Lung (tissue), 12 donors: Measurements from ENCODE around the gene HCFC2. TPM values are rescaled to one million over a fixed set of nuclear protein-coding genes. Genes with fewer than 3 reads are reported as not detected.

Experiments
- ATAC-seq: fragments of 200-7000 bp; cut with Tn5 transposase; one replicate; pipeline ENCODE4 v1.9.1; 2020; ENCODE audit warnings: moderate number of reproducible peaks; ENCODE audit not compliant: insufficient read depth, low FRiP score
- DNase-seq, 3 donors: peaks; one replicate each; pipeline ENCODE4 v3.0.0-alpha.2; 2013 to 2017
- H3K27ac ChIP-seq, 2 donors: one replicate each; pipeline ENCODE4 v1.5.1; 2013; ENCODE audit warnings: mild to moderate bottlenecking in 2 of 2, moderate library complexity in 2 of 2, control low read depth in 1 of 2, inconsistent platforms in 1 of 2, low read depth in 1 of 2, low read length in 1 of 2
- H3K27me3 ChIP-seq, 3 donors: one replicate each; pipeline ENCODE4 v1.5.1; 2013; ENCODE audit warnings: low read length in 2 of 3; ENCODE audit not compliant: control insufficient read depth in 3 of 3, insufficient read depth in 3 of 3
- H3K36me3 ChIP-seq, 4 donors: one replicate each; pipeline ENCODE4 v1.5.1; 2013; ENCODE audit warnings: low read length in 4 of 4, mild to moderate bottlenecking in 1 of 4, moderate library complexity in 1 of 4; ENCODE audit not compliant: control insufficient read depth in 4 of 4, insufficient read depth in 4 of 4
- H3K4me1 ChIP-seq, 5 donors: one replicate each; pipeline ENCODE4 v1.5.1; 2013; ENCODE audit warnings: low read length in 5 of 5, mild to moderate bottlenecking in 2 of 5, moderate library complexity in 1 of 5; ENCODE audit not compliant: control insufficient read depth in 5 of 5, insufficient read depth in 5 of 5
- H3K4me3 ChIP-seq: one replicate; pipeline ENCODE4 v1.5.1; 2013; ENCODE audit warnings: mild to moderate bottlenecking, control low read depth, moderate library complexity
- H3K9ac ChIP-seq, 2 donors: one replicate each; pipeline ENCODE4 v1.5.1; 2013; ENCODE audit warnings: low read length in 2 of 2, control low read depth in 1 of 2; ENCODE audit not compliant: insufficient read depth in 1 of 2
- H3K9me3 ChIP-seq, 4 donors: one replicate each; pipeline ENCODE4 v1.5.1; 2013; ENCODE audit warnings: low read length in 3 of 4, mild to moderate bottlenecking in 1 of 4, moderate library complexity in 1 of 4; ENCODE audit not compliant: control insufficient read depth in 4 of 4, insufficient read depth in 3 of 4
- WGBS, 2 donors: extraction: QIAGEN DNeasy Blood & Tissue Kit; methylation state at CpG; one replicate each; pipeline ENCODE4 v1.1.7; 2013; 5-methylcytosine and 5-hydroxymethylcytosine counted together
- polyA plus RNA-seq, 2 donors: library from polyadenylated mRNA; stranded (reverse); fragments of 200-250 nt; gene quantifications; one replicate each; pipeline ENCODE4 v1.2.1, GENCODE V29; 2013
- total RNA-seq, 2 donors: library from RNA; depleted of rRNA in 1 of 2; stranded (reverse); fragments of >200 nt in 1 of 2; gene quantifications; one replicate each; pipeline ENCODE4 v1.2.1, GENCODE V29; 2014 to 2021
- TF ChIP-seq, protein P1 (sequence below): IDR thresholded peaks from 2 replicates; pipeline ENCODE4 v1.5.1; 2012; ENCODE audit warnings: mild to moderate bottlenecking; ENCODE audit errors: control extremely low read depth, extremely low read depth
- donor health status: control.
- donor health status: control.
- donor health status: Bipolar disorder and iron deficiency.
- donor health status: healthy.
- donor health status: DM: yes; HTN: yes; CAD: no.

Gene HCFC2
- total and polyA plus RNA-seq, 4 donors, result 5.8 to 30.5 (median 10.8) TPM

DNA sequence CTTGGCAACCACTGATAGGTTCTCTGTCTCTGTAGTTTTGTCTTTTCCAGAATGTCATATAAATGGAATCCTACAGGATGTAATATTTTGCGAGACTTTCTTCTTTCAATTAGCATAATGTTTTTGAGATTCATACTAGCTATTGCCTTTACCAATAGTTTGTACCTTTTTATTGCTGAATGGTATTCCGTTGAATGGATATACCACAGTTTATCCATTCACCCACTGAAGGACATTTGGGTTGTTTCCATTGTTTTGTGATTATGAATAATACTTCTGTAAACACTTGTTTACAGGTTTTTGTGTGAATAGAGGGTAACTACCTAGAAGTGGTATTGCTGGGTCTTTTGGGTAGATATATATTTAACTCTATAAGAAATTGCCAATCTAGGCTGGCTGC lies 40.6 kb upstream of the HCFC2 start:
- no peak overlapping the region for H3K27ac ChIP-seq
- H3K4me1 ChIP-seq, result peaks cover 2 to 9% (median 5%) of the 10 kb centered on the region in 5 donors
- ATAC-seq (no peak), DNase-seq (no peak)
- H3K27me3 ChIP-seq, result no peaks in the 10 kb centered on the region
- 47 to 69% methylated on average over 2 of the region's 2 CpGs for WGBS, 2 donors
- H3K4me3 ChIP-seq, result no peak overlapping the region
- H3K36me3 ChIP-seq, result no peaks in the 10 kb centered on the region
- H3K9me3 ChIP-seq, result no peaks in the 10 kb centered on the region
- no peak overlapping the region for H3K9ac ChIP-seq
- TF ChIP-seq, protein P1, sequence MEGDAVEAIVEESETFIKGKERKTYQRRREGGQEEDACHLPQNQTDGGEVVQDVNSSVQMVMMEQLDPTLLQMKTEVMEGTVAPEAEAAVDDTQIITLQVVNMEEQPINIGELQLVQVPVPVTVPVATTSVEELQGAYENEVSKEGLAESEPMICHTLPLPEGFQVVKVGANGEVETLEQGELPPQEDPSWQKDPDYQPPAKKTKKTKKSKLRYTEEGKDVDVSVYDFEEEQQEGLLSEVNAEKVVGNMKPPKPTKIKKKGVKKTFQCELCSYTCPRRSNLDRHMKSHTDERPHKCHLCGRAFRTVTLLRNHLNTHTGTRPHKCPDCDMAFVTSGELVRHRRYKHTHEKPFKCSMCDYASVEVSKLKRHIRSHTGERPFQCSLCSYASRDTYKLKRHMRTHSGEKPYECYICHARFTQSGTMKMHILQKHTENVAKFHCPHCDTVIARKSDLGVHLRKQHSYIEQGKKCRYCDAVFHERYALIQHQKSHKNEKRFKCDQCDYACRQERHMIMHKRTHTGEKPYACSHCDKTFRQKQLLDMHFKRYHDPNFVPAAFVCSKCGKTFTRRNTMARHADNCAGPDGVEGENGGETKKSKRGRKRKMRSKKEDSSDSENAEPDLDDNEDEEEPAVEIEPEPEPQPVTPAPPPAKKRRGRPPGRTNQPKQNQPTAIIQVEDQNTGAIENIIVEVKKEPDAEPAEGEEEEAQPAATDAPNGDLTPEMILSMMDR, result no peak

DNA sequence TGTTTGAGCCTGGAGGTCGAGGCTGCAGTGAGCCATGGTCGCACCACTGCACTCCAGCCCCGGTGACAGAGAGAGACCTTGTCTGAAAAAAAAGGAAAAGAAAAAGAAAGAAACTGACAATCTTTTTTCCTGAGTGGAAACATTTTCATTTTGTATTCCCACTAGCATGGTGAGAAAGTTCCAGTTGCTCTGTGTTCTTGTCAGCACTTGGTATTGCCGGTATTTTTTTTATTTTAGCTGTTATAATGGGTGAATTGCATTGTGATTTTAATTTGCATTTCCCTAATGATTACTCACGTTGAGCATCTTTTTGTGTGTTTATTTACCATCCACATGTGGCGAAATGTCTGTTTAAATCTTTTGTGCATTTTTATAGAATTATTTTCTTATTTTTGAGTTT lies 40.0 kb upstream of the HCFC2 start:
- Histone ChIP-seq H3K9ac (no peak overlapping the region), H3K9me3 (no peaks in the 10 kb centered on the region), H3K4me3 (no peak overlapping the region), H3K27me3 (no peaks in the 10 kb centered on the region), H3K4me1 (peaks cover 2 to 9% (median 5%) of the 10 kb centered on the region in 5 donors), H3K27ac (no peak overlapping the region), H3K36me3 (no peaks in the 10 kb centered on the region)
- WGBS, 2 donors, result 93 to 94% methylated on average over 6 of the region's 6 CpGs
- TF ChIP-seq, protein P1, result no peak
- DNase-seq (no peak), ATAC-seq (no peak)

DNA sequence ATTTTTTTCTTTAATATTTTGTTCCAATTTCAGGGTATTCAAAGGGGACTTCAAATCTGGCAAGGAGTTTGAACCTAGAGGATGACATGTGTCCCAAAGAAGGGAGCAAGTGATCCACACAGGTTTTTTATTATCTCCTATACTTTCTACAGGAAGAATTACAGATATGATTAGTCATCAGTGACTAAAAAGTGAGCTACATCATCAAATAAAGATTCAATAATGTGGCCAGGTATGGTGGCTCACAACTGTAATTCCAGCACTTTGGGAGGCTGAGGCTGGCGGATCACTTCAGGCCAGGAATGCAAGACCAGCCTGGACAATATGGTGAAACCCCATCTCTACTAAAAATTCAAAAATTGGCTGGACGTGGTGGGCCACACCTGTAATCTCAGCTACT lies 38.6 kb upstream of the HCFC2 start:
- TF ChIP-seq, protein P1, result no peak
- H3K4me1 ChIP-seq, result peaks cover 2 to 9% (median 5%) of the 10 kb centered on the region in 5 donors
- DNase-seq (no peak), ATAC-seq (no peak)
- no peaks in the 10 kb centered on the region for H3K9me3 ChIP-seq
- no peaks in the 10 kb centered on the region for H3K36me3 ChIP-seq
- H3K4me3 ChIP-seq, result no peak overlapping the region
- H3K27ac ChIP-seq, result no peak overlapping the region
- 92 to 97% methylated on average over 2 of the region's 2 CpGs for WGBS, 2 donors
- no peaks in the 10 kb centered on the region for H3K27me3 ChIP-seq
- no peak overlapping the region for H3K9ac ChIP-seq
